ENCODE data around the gene DOCK9.
A peak's percentile ranks its signal among the peaks of the same experiment; 100 is the strongest.

GRCh38 chr13:98974053-98974452 lies 3.8 kb downstream of the DOCK9 start:
- peak in 1 of 2 donors; percentile 52 for TF ChIP-seq POLR2A (IDR thresholded peaks at IDR 0.05)
- no peak for TF ChIP-seq CTCF (IDR thresholded peaks at IDR 0.05 in 4 of 5, conservative IDR thresholded peaks at IDR 0.05 in 1 of 5)

Measured in gastrocnemius medialis (tissue), 4 donors.